ENCODE results near the gene RPS6KB1.
A peak's percentile ranks its signal among the peaks of the same experiment; 100 is the strongest.
"Not testable (repeated sequence)": the region's sequence is repeated elsewhere in the genome, so short reads cannot be mapped to it uniquely, and the experiment has no call there.

The RPS6KB1 gene

DNA sequence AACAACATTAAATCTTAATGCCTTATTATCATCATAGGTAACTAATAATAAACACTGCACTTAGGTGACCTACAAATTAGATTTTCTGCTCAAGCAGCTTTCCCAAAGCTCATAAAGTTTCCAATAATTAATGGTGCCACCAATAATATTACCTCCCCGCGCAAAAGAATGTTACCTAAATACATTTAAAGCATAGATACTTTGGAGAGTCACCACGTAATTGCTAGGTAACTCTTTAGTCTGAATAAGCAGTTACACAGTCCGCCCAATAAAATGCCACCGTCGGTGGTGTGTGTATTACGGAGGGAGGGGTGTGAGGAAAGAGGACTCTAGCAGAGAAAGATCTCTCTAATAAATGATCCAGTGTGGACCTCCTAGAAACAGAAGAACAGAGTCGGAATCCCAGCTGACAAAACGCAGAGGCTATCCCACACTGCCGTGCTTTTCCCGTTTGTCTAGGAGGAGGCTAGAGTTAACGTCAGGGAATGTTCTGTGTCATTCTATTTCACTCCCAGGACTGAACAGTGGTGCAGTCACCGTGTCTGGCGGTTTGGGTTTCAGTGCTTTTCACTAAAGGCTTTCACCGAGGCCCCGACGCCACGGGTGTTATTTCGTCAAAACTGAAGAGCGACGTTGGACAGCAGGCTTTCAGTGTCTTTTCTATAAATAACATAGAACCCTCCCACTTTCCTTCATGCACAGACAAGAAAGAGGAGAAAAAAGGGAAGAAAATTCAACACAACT is 71.0 kb downstream of the RPS6KB1 start:
- H3F3A ChIP-seq (ENCODE audit: insufficient read depth, low read length), result no peaks in the 10 kb centered on the region
- peak overlapping the region; percentile 85 for H3K9ac ChIP-seq (ENCODE audit: low read length)
- peak overlapping the region; percentile 31; the same call in 1 of the 2 replicates for H2AFZ ChIP-seq (ENCODE audit: low read length)
- no peaks in the 10 kb centered on the region for H4K20me1 ChIP-seq (ENCODE audit: insufficient read depth, low read length)
- TF ChIP-seq EZH2 (IDR thresholded peaks at IDR 0.05; ENCODE audit: borderline replicate concordance, low read length), result no peak
- TF ChIP-seq, protein P1, sequence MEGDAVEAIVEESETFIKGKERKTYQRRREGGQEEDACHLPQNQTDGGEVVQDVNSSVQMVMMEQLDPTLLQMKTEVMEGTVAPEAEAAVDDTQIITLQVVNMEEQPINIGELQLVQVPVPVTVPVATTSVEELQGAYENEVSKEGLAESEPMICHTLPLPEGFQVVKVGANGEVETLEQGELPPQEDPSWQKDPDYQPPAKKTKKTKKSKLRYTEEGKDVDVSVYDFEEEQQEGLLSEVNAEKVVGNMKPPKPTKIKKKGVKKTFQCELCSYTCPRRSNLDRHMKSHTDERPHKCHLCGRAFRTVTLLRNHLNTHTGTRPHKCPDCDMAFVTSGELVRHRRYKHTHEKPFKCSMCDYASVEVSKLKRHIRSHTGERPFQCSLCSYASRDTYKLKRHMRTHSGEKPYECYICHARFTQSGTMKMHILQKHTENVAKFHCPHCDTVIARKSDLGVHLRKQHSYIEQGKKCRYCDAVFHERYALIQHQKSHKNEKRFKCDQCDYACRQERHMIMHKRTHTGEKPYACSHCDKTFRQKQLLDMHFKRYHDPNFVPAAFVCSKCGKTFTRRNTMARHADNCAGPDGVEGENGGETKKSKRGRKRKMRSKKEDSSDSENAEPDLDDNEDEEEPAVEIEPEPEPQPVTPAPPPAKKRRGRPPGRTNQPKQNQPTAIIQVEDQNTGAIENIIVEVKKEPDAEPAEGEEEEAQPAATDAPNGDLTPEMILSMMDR (IDR thresholded peaks at IDR 0.05; ENCODE audit: low read length), result no peak
- no peaks in the 10 kb centered on the region for H3K27me3 ChIP-seq (ENCODE audit: insufficient read depth, low read length)
- H3K9me2 ChIP-seq (ENCODE audit: low read depth, low read length), result no peaks in the 10 kb centered on the region
- peak overlapping the region; percentile 86 for H3K4me3 ChIP-seq (ENCODE audit: low read depth, low read length, poor library complexity, severe bottlenecking)
- H3K4me1 ChIP-seq (ENCODE audit: insufficient read depth, low read length, severe bottlenecking), result peaks cover 20% of the 10 kb centered on the region
- H3K27ac ChIP-seq (ENCODE audit: low read depth, low read length, poor library complexity, severe bottlenecking), result peak overlapping the region; percentile 62
- peaks cover 8% of the 10 kb centered on the region for H3K36me3 ChIP-seq (ENCODE audit: insufficient read depth, low read length)
- H3K4me2 ChIP-seq (ENCODE audit: low read length), result peak overlapping the region; percentile 84
- H3K79me2 ChIP-seq (ENCODE audit: insufficient read depth, low read length), result 0 out of 2 replicates have a peak, but pooled peaks cover 8% of the 10 kb centered on the region
- no peaks in the 10 kb centered on the region for H3K9me3 ChIP-seq (ENCODE audit: low read length)

DNA sequence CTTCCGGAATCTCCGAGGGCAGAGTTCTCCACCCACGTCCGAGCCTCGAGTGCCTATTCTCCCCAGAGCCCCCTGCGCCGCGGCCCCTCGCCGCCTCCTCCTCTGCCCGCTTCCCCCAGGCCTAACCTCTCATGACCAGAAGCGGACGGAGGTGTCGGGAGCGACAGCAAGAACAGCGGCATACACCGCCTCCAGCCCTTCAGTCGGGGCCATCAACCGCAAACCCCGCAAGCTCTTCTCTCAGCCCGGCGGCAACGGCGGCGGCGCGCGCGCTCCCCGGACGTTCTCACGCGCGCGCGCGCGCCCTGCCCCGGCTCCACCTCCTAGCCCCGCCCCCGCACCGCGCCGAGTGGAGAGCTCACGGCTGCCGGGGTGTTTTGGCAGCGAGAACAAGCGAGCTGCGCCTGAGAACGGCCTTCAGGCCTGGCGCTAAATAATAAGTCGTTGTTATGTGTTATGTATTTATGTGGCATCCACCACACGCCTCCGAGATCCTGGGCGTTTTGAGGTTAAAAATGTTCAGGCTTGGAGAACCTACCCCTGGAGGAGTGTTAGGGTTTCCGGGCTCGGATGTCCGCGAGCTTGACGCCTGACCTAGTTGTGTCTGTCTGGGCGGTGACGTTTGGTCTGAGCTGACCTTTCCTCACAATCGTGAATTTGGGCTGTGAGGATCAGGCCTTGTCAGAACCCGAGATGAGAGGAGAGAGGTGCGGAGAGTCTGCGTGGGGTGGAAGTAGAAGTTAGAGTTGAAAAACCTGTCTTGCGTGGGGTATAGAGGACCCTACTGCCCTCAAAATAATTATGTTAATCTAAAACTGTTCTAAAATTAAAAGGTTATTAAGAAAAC is 71.8 kb downstream of the RPS6KB1 start, which contains the start of gene RNFT1:
Gene RNFT1, minus strand, starts transcription at position 259 of the 847 bp plus-strand sequence. Its CDS starts 77 bp downstream, at position 182.
- Histone ChIP-seq H3K9me2 (ENCODE audit: low read depth, low read length) (no peaks in the 10 kb centered on the region), H3K79me2 (ENCODE audit: insufficient read depth, low read length) (0 out of 2 replicates have a peak, but pooled peaks cover 8% of the 10 kb centered on the region), H2AFZ (ENCODE audit: low read length) (peak within 1 kb of the TSS; percentile 43), H3K4me1 (ENCODE audit: insufficient read depth, low read length, severe bottlenecking) (peaks cover 20% of the 10 kb centered on the region), H3K9ac (ENCODE audit: low read length) (peak within 1 kb of the TSS; percentile 85), H3F3A (ENCODE audit: insufficient read depth, low read length) (no peaks in the 10 kb centered on the region), H3K36me3 (ENCODE audit: insufficient read depth, low read length) (peaks cover 1% of the 10 kb centered on the region), H3K9me3 (ENCODE audit: low read length) (no peaks in the 10 kb centered on the region), H3K4me3 (ENCODE audit: low read depth, low read length, poor library complexity, severe bottlenecking) (peak within 1 kb of the TSS; percentile 86), H3K27ac (ENCODE audit: low read depth, low read length, poor library complexity, severe bottlenecking) (peak within 1 kb of the TSS; percentile 62), H3K4me2 (ENCODE audit: low read length) (peak within 1 kb of the TSS; percentile 84), H3K27me3 (ENCODE audit: insufficient read depth, low read length) (no peaks in the 10 kb centered on the region), H4K20me1 (ENCODE audit: insufficient read depth, low read length) (no peaks in the 10 kb centered on the region)
- TF ChIP-seq EZH2 (IDR thresholded peaks at IDR 0.05; ENCODE audit: borderline replicate concordance, low read length), result no peak
- TF ChIP-seq, protein P1 (IDR thresholded peaks at IDR 0.05; ENCODE audit: low read length), result no peak

DNA sequence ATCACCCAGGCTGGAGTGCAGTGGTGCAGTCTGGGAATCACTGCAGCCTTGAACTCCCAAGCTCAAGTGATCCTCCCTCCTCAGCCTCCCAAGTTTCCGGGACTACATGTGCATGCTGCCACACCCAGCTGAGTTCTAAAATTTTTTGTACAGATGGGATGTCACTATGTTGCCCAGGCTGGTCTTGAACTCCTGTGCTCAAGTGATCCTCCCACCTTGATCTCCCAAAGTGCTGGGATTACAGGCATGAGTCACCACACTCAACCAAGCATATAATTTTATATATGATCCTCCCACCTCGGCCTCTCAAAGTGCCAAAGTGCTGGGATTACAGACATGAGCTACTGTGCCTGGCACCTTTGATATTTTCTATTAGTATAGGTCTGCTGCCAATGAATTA is 78.8 kb downstream of the RPS6KB1 start:
- not testable (repeated sequence) for H3K9me3 ChIP-seq (ENCODE audit: low read length); H3K79me2 ChIP-seq (ENCODE audit: insufficient read depth, low read length); H3K27ac ChIP-seq (ENCODE audit: low read depth, low read length, poor library complexity, severe bottlenecking); H3K9ac ChIP-seq (ENCODE audit: low read length); H4K20me1 ChIP-seq (ENCODE audit: insufficient read depth, low read length); H3K4me2 ChIP-seq (ENCODE audit: low read length); H3K36me3 ChIP-seq (ENCODE audit: insufficient read depth, low read length); H2AFZ ChIP-seq (ENCODE audit: low read length); H3K4me3 ChIP-seq (ENCODE audit: low read depth, low read length, poor library complexity, severe bottlenecking); H3K27me3 ChIP-seq (ENCODE audit: insufficient read depth, low read length); H3K9me2 ChIP-seq (ENCODE audit: low read depth, low read length); H3K4me1 ChIP-seq (ENCODE audit: insufficient read depth, low read length, severe bottlenecking); H3F3A ChIP-seq (ENCODE audit: insufficient read depth, low read length)
